GM12873 (cell line): ENCODE measurements around the gene SEL1L3.

Source experiments
- CTCF ChIP-seq: IDR thresholded peaks from 2 replicates; pipeline ENCODE4 v1.5.1; 2012; ENCODE audit warnings: low read depth, mild to moderate bottlenecking, moderate library complexity, low read length, control low read depth; ENCODE audit not compliant: insufficient read depth; ENCODE audit errors: missing control alignments

SEL1L3 gene

GRCh38 chr4:25900310-25900709 lies 37.5 kb upstream of the SEL1L3 start:
- no peak for TF ChIP-seq CTCF

- no peak for TF ChIP-seq CTCF
Observed at GRCh38 chr4:25896776-25897539, 34.2 kb upstream of the SEL1L3 start.

- no peak for TF ChIP-seq CTCF
Observed at GRCh38 chr4:25892796-25893195, 30.0 kb upstream of the SEL1L3 start.

- TF ChIP-seq CTCF: no peak
Observed at GRCh38 chr4:25890571-25891485, 28.0 kb upstream of the SEL1L3 start.

- no peak for TF ChIP-seq CTCF
Observed at GRCh38 chr4:25889589-25890503, 27.1 kb upstream of the SEL1L3 start.

- no peak for TF ChIP-seq CTCF
Observed at GRCh38 chr4:25888781-25889180, 26.0 kb upstream of the SEL1L3 start.
